GM11168 (cell line): Measurements from ENCODE around the gene OAS1.

Experiments used
- in situ Hi-C: fragments of 300-500 bp; cut with MboI; formaldehyde crosslinking; loops from one replicate; pipeline ENCODE4 v1.12.0; 2022; ENCODE audit warnings: low sequenced_read_pairs; ENCODE audit not compliant: unreplicated experiment

The OAS1 gene

GRCh38 chr12:112906712-112907414 lies at the start of gene OAS1:
Gene OAS1, plus strand, starts transcription at chr12:112906962. Its CDS starts 78 bp downstream, at chr12:112907040.
- in situ Hi-C loops = no loop called here

- in situ Hi-C loops = no loop called here
Observed at GRCh38 chr12:112859291-112859690, 47.5 kb upstream of the OAS1 start.

GRCh38 chr12:112860181-112860580 lies 46.6 kb upstream of the OAS1 start:
- in situ Hi-C loops = no loop called here

- in situ Hi-C loops = no loop called here
Observed at GRCh38 chr12:112861284-112861683, 45.5 kb upstream of the OAS1 start.

- in situ Hi-C loops = no loop called here
Observed at GRCh38 chr12:112862636-112863290, 44.0 kb upstream of the OAS1 start.

GRCh38 chr12:112868459-112869041 lies 38.2 kb upstream of the OAS1 start:
- in situ Hi-C loops = no loop called here

- in situ Hi-C loops = no loop called here
Observed at GRCh38 chr12:112869091-112869490, 37.7 kb upstream of the OAS1 start.

- in situ Hi-C loops = no loop called here
Observed at GRCh38 chr12:112869778-112870177, 37.0 kb upstream of the OAS1 start.

- in situ Hi-C loops = no loop called here
Observed at GRCh38 chr12:112870267-112870980, 36.3 kb upstream of the OAS1 start.

GRCh38 chr12:112875608-112876007 lies 31.2 kb upstream of the OAS1 start:
- in situ Hi-C loops = no loop called here

- in situ Hi-C loops = no loop called here
Observed at GRCh38 chr12:112876506-112876905, 30.3 kb upstream of the OAS1 start.

GRCh38 chr12:112877006-112877405 lies 29.8 kb upstream of the OAS1 start:
- in situ Hi-C loops = no loop called here

- in situ Hi-C loops = no loop called here
Observed at GRCh38 chr12:112878488-112878887, 28.3 kb upstream of the OAS1 start.

GRCh38 chr12:112879191-112879705 lies 27.5 kb upstream of the OAS1 start:
- in situ Hi-C loops = no loop called here

GRCh38 chr12:112881602-112882001 lies 25.2 kb upstream of the OAS1 start:
- in situ Hi-C loops = no loop called here

GRCh38 chr12:112885236-112885635 lies 21.5 kb upstream of the OAS1 start:
- in situ Hi-C loops = no loop called here

GRCh38 chr12:112887550-112887949 lies 19.2 kb upstream of the OAS1 start:
- in situ Hi-C loops = no loop called here

GRCh38 chr12:112891093-112892024 lies 15.4 kb upstream of the OAS1 start:
- in situ Hi-C loops = no loop called here

- in situ Hi-C loops = no loop called here
Observed at GRCh38 chr12:112892856-112893255, 13.9 kb upstream of the OAS1 start.

- in situ Hi-C loops = no loop called here
Observed at GRCh38 chr12:112894128-112894527, 12.6 kb upstream of the OAS1 start.
